Liver (tissue), 9 donors: ENCODE measurements around the gene SAT2. TPM values are rescaled to one million over a fixed set of nuclear protein-coding genes. Genes with fewer than 3 reads are reported as not detected.

Source experiments
- DNase-seq: peaks from one replicate; pipeline ENCODE4 v3.0.0-alpha.2; 2017; ENCODE audit warnings: low spot score
- H3K27ac ChIP-seq, 2 donors: one replicate each; pipeline ENCODE4 v1.7.0; 2013; ENCODE audit warnings: inconsistent platforms in 2 of 2, low read length in 2 of 2, control low read depth in 1 of 2, low read depth in 1 of 2, mild to moderate bottlenecking in 1 of 2
- H3K27me3 ChIP-seq, 4 donors: one replicate each; pipeline versions ENCODE4 v1.6.1 to v1.7.0; 2013; ENCODE audit warnings: low read length in 3 of 4, inconsistent platforms in 1 of 4, mild to moderate bottlenecking in 1 of 4, moderate library complexity in 1 of 4; ENCODE audit not compliant: control insufficient read depth in 4 of 4, insufficient read depth in 4 of 4
- H3K36me3 ChIP-seq, 4 donors: one replicate each; pipeline versions ENCODE4 v1.6.1 to v1.7.0; 2013; ENCODE audit warnings: low read length in 3 of 4, mild to moderate bottlenecking in 3 of 4, low read depth in 1 of 4, moderate library complexity in 1 of 4; ENCODE audit not compliant: control insufficient read depth in 4 of 4, insufficient read depth in 3 of 4
- H3K4me1 ChIP-seq, 4 donors: one replicate each; pipeline versions ENCODE4 v1.6.1 to v1.7.0; 2013; ENCODE audit warnings: low read length in 3 of 4, mild to moderate bottlenecking in 3 of 4, moderate library complexity in 1 of 4; ENCODE audit not compliant: control insufficient read depth in 4 of 4, insufficient read depth in 4 of 4
- H3K4me3 ChIP-seq, 3 donors: one replicate each; pipeline versions ENCODE4 v1.6.1 to v1.7.0; 2013; ENCODE audit warnings: low read length in 3 of 3, control low read depth in 1 of 3, low read depth in 1 of 3, mild to moderate bottlenecking in 1 of 3
- H3K9ac ChIP-seq, 2 donors: one replicate each; pipeline ENCODE4 v1.7.0; 2013; ENCODE audit warnings: low read length in 2 of 2, mild to moderate bottlenecking in 2 of 2, moderate library complexity in 2 of 2, control low read depth in 1 of 2, low read depth in 1 of 2
- H3K9me3 ChIP-seq, 4 donors: one replicate each; pipeline versions ENCODE4 v1.6.1 to v1.7.0; 2013; ENCODE audit warnings: low read length in 3 of 4; ENCODE audit not compliant: control insufficient read depth in 4 of 4
- EGR1 ChIP-seq, 2 donors: IDR thresholded peaks; 2 replicates each; pipeline ENCODE4 v1.6.1; 2016 to 2018; ENCODE audit warnings: antibody characterized with exemption in 2 of 2, low read depth in 2 of 2
- FOXA1 ChIP-seq: IDR thresholded peaks from 2 replicates; pipeline ENCODE4 v1.6.1; 2016; ENCODE audit warnings: antibody characterized with exemption
- FOXA2 ChIP-seq: IDR thresholded peaks from 2 replicates; pipeline ENCODE4 v1.6.1; 2016; ENCODE audit warnings: antibody characterized with exemption
- GABPA ChIP-seq, 2 donors: IDR thresholded peaks in 1 of 2; conservative IDR thresholded peaks in 1 of 2; 2 replicates each; pipeline ENCODE4 v1.6.1; 2016; ENCODE audit warnings: antibody characterized with exemption in 2 of 2, mild to moderate bottlenecking in 1 of 2, moderate library complexity in 1 of 2
- HNF4A ChIP-seq, 2 donors: conservative IDR thresholded peaks; 2 replicates each; pipeline ENCODE4 v1.6.1; 2016; ENCODE audit warnings: antibody characterized with exemption in 2 of 2, mild to moderate bottlenecking in 2 of 2
- HNF4G ChIP-seq: IDR thresholded peaks from 2 replicates; pipeline ENCODE4 v1.6.1; 2016; ENCODE audit warnings: antibody characterized with exemption
- JUND ChIP-seq, 2 donors: IDR thresholded peaks; 2 replicates each; pipeline ENCODE4 v1.6.1; 2016; ENCODE audit warnings: antibody characterized with exemption in 2 of 2
- NR2F2 ChIP-seq: IDR thresholded peaks from 2 replicates; pipeline ENCODE4 v1.6.1; 2016; ENCODE audit warnings: antibody characterized with exemption
- RAD21 ChIP-seq, 2 donors: IDR thresholded peaks; 2 replicates each; pipeline ENCODE4 v1.6.1; 2016; ENCODE audit warnings: antibody characterized with exemption in 2 of 2, mild to moderate bottlenecking in 2 of 2
- RXRA ChIP-seq, 2 donors: IDR thresholded peaks; 2 replicates each; pipeline ENCODE4 v1.6.1; 2017 to 2018; ENCODE audit warnings: antibody characterized with exemption in 2 of 2, mild to moderate bottlenecking in 1 of 2
- SP1 ChIP-seq: IDR thresholded peaks from 2 replicates; pipeline ENCODE4 v1.6.1; 2018; ENCODE audit warnings: antibody characterized with exemption, mild to moderate bottlenecking
- TAF1 ChIP-seq: conservative IDR thresholded peaks from 2 replicates; pipeline ENCODE4 v1.6.1; 2016; ENCODE audit warnings: antibody characterized with exemption, mild to moderate bottlenecking
- YY1 ChIP-seq: IDR thresholded peaks from 2 replicates; pipeline ENCODE4 v1.6.1; 2016; ENCODE audit warnings: antibody characterized with exemption, mild to moderate bottlenecking
- WGBS: extraction: QIAGEN DNeasy Blood & Tissue Kit; methylation state at CpG from one replicate; pipeline ENCODE4 v1.1.7; 2013; 5-methylcytosine and 5-hydroxymethylcytosine counted together
- polyA plus RNA-seq, 2 donors: library from polyadenylated mRNA; stranded (reverse) in 1 of 2; unstranded in 1 of 2; fragments of 200-250 nt in 1 of 2; fragments of >200 nt in 1 of 2; fragmentation: Nextera tagmentation in 1 of 2; extraction: Ambion mirVana in 1 of 2; gene quantifications; one replicate each; pipeline versions ENCODE4 v1.2.1 to v1.2.3, GENCODE V29; 2013 to 2015
- total RNA-seq, 2 donors: library from RNA; depleted of rRNA; stranded (reverse); fragments of >200 nt; gene quantifications; one replicate each; pipeline ENCODE4 v1.2.3, GENCODE V29; 2014
- TF ChIP-seq, protein P1 (sequence below): fragments of 150-350 bp; IDR thresholded peaks from 2 replicates; pipeline ENCODE4 v1.5.1; 2017; ENCODE audit warnings: improper control_type of control experiment, low read depth, low read length; ENCODE audit not compliant: missing input control
- TF ChIP-seq, protein P2 (sequence below): IDR thresholded peaks from 2 replicates; pipeline ENCODE4 v1.6.1; 2016; ENCODE audit warnings: antibody characterized with exemption
- TF ChIP-seq, protein P3 (sequence below): IDR thresholded peaks from 2 replicates; pipeline ENCODE4 v1.6.1; 2016; ENCODE audit warnings: antibody characterized with exemption
- TF ChIP-seq, protein P4 (sequence below): IDR thresholded peaks from 2 replicates; pipeline ENCODE4 v1.6.1; 2016; ENCODE audit warnings: antibody characterized with exemption, mild to moderate bottlenecking
- donor health status: healthy.
- donor health status: healthy.
- donor health status: healthy.
- donor health status: healthy.
- donor health status: healthy.

The SAT2 gene
- total and polyA plus RNA-seq, 4 donors = 25.9 to 181 (median 106) TPM

DNA sequence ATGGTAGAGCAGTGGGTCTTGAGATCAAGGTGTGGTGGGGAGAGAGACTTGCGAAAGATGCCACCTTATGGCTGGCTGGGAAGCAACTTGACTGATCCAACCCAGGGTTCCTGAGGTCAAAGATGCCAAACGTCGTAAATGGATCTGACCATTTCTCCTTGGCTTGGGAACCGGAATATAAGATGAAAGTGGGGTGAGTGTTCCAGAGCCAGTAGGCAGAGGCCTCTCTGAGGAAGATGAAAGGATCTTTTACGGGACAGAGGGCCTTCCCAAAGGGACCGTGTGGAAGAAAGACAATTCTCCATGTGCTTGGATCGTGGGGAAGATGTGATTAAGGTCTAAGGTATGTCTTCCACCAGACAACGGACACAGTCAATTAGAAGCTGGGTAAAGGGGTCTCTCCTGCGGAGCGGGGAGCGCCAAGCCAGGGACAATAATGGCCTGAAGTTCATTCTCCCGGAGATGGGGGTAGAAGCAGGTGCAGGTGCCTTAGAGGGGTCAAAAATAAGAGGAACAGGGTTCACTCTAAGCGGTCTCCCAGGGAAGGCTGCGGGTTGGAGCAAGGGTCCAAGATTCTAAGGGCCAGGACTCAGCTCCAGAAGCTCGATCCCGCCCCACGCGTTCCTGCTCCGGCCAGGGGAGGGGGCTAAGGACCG lies 13.7 kb downstream of the SAT2 start (continued):
- no peak for TF ChIP-seq TAF1
- no peak for TF ChIP-seq FOXA1
- TF ChIP-seq HNF4A (conservative IDR thresholded peaks at IDR 0.05) = no peak
- TF ChIP-seq SP1 = no peak

DNA sequence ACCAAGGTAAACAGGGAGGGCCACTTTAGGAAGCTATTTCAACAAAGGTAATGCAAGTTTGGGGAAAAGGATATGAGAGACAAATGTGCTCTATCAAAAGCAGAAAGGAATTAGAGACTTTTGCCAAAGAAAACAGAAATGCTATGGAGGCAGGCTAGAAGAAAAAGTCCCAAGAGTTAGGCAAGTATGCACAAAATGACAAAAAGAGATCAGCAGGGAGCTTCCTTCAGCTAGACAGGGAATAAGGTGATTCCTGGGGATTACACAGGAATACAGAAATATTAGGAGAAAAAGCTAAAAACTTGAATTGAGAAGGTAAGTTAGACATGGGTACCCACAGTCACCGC lies 15.4 kb downstream of the SAT2 start:
- WGBS = 93% methylated on average over 1 of the region's 1 CpG
- TF ChIP-seq, protein P1, sequence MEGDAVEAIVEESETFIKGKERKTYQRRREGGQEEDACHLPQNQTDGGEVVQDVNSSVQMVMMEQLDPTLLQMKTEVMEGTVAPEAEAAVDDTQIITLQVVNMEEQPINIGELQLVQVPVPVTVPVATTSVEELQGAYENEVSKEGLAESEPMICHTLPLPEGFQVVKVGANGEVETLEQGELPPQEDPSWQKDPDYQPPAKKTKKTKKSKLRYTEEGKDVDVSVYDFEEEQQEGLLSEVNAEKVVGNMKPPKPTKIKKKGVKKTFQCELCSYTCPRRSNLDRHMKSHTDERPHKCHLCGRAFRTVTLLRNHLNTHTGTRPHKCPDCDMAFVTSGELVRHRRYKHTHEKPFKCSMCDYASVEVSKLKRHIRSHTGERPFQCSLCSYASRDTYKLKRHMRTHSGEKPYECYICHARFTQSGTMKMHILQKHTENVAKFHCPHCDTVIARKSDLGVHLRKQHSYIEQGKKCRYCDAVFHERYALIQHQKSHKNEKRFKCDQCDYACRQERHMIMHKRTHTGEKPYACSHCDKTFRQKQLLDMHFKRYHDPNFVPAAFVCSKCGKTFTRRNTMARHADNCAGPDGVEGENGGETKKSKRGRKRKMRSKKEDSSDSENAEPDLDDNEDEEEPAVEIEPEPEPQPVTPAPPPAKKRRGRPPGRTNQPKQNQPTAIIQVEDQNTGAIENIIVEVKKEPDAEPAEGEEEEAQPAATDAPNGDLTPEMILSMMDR = no peak
- TF ChIP-seq FOXA2 (no peak), EGR1 (IDR thresholded peaks at IDR 0.05; ENCODE audit: low read depth in 2 of 2) (no peak), HNF4A (conservative IDR thresholded peaks at IDR 0.05) (no peak), RXRA (IDR thresholded peaks at IDR 0.05) (no peak), GABPA (IDR thresholded peaks at IDR 0.05 in 1 of 2, conservative IDR thresholded peaks at IDR 0.05 in 1 of 2) (no peak), JUND (IDR thresholded peaks at IDR 0.05) (no peak), RAD21 (IDR thresholded peaks at IDR 0.05) (no peak), NR2F2 (no peak), YY1 (no peak), TAF1 (no peak), FOXA1 (no peak), SP1 (no peak), HNF4G (no peak)
- TF ChIP-seq, protein P2, sequence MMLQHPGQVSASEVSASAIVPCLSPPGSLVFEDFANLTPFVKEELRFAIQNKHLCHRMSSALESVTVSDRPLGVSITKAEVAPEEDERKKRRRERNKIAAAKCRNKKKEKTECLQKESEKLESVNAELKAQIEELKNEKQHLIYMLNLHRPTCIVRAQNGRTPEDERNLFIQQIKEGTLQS = no peak
- TF ChIP-seq, protein P3, sequence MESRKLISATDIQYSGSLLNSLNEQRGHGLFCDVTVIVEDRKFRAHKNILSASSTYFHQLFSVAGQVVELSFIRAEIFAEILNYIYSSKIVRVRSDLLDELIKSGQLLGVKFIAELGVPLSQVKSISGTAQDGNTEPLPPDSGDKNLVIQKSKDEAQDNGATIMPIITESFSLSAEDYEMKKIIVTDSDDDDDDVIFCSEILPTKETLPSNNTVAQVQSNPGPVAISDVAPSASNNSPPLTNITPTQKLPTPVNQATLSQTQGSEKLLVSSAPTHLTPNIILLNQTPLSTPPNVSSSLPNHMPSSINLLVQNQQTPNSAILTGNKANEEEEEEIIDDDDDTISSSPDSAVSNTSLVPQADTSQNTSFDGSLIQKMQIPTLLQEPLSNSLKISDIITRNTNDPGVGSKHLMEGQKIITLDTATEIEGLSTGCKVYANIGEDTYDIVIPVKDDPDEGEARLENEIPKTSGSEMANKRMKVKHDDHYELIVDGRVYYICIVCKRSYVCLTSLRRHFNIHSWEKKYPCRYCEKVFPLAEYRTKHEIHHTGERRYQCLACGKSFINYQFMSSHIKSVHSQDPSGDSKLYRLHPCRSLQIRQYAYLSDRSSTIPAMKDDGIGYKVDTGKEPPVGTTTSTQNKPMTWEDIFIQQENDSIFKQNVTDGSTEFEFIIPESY = no peak
- TF ChIP-seq, protein P4, sequence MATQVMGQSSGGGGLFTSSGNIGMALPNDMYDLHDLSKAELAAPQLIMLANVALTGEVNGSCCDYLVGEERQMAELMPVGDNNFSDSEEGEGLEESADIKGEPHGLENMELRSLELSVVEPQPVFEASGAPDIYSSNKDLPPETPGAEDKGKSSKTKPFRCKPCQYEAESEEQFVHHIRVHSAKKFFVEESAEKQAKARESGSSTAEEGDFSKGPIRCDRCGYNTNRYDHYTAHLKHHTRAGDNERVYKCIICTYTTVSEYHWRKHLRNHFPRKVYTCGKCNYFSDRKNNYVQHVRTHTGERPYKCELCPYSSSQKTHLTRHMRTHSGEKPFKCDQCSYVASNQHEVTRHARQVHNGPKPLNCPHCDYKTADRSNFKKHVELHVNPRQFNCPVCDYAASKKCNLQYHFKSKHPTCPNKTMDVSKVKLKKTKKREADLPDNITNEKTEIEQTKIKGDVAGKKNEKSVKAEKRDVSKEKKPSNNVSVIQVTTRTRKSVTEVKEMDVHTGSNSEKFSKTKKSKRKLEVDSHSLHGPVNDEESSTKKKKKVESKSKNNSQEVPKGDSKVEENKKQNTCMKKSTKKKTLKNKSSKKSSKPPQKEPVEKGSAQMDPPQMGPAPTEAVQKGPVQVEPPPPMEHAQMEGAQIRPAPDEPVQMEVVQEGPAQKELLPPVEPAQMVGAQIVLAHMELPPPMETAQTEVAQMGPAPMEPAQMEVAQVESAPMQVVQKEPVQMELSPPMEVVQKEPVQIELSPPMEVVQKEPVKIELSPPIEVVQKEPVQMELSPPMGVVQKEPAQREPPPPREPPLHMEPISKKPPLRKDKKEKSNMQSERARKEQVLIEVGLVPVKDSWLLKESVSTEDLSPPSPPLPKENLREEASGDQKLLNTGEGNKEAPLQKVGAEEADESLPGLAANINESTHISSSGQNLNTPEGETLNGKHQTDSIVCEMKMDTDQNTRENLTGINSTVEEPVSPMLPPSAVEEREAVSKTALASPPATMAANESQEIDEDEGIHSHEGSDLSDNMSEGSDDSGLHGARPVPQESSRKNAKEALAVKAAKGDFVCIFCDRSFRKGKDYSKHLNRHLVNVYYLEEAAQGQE = no peak
- Histone ChIP-seq H3K4me3 (peak overlapping the region in 1 of 3 donors; percentile 4), H3K27me3 (no peaks in the 10 kb centered on the region), H3K9ac (no peak overlapping the region), H3K27ac (peak overlapping the region in 1 of 2 donors; percentile 22), H3K36me3 (no peaks in the 10 kb centered on the region), H3K9me3 (no peaks in the 10 kb centered on the region), H3K4me1 (peaks cover 4 to 40% (median 29%) of the 10 kb centered on the region in 4 donors)
- no peak for DNase-seq
